HepG2 (cell line): ENCODE results near the gene PRPF38A. TPM values are rescaled to one million over a fixed set of nuclear protein-coding genes. Genes with fewer than 3 reads are reported as not detected.

Experiments used
- ATAC-seq: fragments of 200-7000 bp; cut with Tn5 transposase; 3 replicates; pipeline ENCODE4 v1.9.1; 2020; ENCODE audit warnings: mild to moderate bottlenecking, moderate library complexity
- BruUV-seq: library from RNA; stranded (reverse); fragments of 400-500 nt; replicated peaks from 2 replicates; lab custom pipeline; 2021; lab: Mats Ljungman, UMichigan
- CTCF ChIA-PET: fragments of 300-600 bp; formaldehyde crosslinking; extraction: SDS; loops from one replicate; lab custom pipeline; 2021; ENCODE audit warnings: low total read pairs, inconsistent platforms, low intra/inter-chr PET ratio; lab: Yijun Ruan, JAX
- POLR2A ChIA-PET: fragments of 350-600 bp; sonication (Branson Sonifier 250); formaldehyde crosslinking; loops from one replicate; lab custom pipeline; 2020; ENCODE audit warnings: antibody characterized with exemption, inconsistent platforms; lab: Yijun Ruan, JAX
- DNase-seq: peaks from one replicate; pipeline ENCODE4 v3.0.0-alpha.2; 2015; ENCODE audit warnings: low spot score
- FAIRE-seq: peaks from 3 replicates; lab custom pipeline; 2011; peaks lifted over from hg19 to GRCh38; lab: Jason Lieb, UNC
- H2AFZ ChIP-seq: one replicate; pipeline ENCODE4 v1.6.1; 2011; ENCODE audit warnings: low read length, inconsistent platforms
- H3K27ac ChIP-seq: fragments of 300-600 bp; 3 replicates; pipeline ENCODE4 v1.8.0; 2011; ENCODE audit warnings: mixed run types, mild to moderate bottlenecking, mixed read lengths, low read length, inconsistent platforms; ENCODE audit not compliant: insufficient read depth; ENCODE audit errors: extremely low read length
- H3K27me3 ChIP-seq, 2 experiments: fragments of 200-600 bp in 1 of 2; 2 replicates in 1 of 2; 3 replicates in 1 of 2; pipeline versions ENCODE4 v1.6.0 to v1.8.0; 2011; ENCODE audit warnings: low read length in 2 of 2, mild to moderate bottlenecking in 2 of 2, moderate library complexity in 2 of 2, inconsistent platforms in 1 of 2; ENCODE audit not compliant: insufficient read depth in 2 of 2, control insufficient read depth in 1 of 2
- H3K36me3 ChIP-seq, 2 experiments: fragments of 200-600 bp in 1 of 2; replicated peaks in 1 of 2; 2 replicates in 1 of 2; 3 replicates in 1 of 2; pipeline versions ENCODE4 v1.5.1 to v1.8.0; 2011; ENCODE audit warnings: low read length in 2 of 2, inconsistent platforms in 1 of 2; ENCODE audit not compliant: insufficient read depth in 2 of 2, control insufficient read depth in 1 of 2
- H3K4me1 ChIP-seq: 2 replicates; pipeline ENCODE4 v1.5.1; 2012; ENCODE audit warnings: low read length, inconsistent platforms; ENCODE audit not compliant: insufficient read depth
- H3K4me2 ChIP-seq: 2 replicates; pipeline ENCODE4 v1.6.0; 2011; ENCODE audit warnings: low read depth, low read length, inconsistent platforms
- H3K4me3 ChIP-seq, 3 experiments: fragments of 200-600 bp in 1 of 3; sonication (generic), shearing (Covaris generic) in 1 of 3; replicated peaks in 1 of 3; 2 replicates each; pipeline ENCODE4 v1.5.1; 2011 to 2016; ENCODE audit warnings: low read length in 3 of 3, inconsistent platforms in 2 of 3, low read depth in 2 of 3, mild to moderate bottlenecking in 2 of 3, control low read depth in 1 of 3, mixed read lengths in 1 of 3; ENCODE audit not compliant: insufficient read depth in 1 of 3
- H3K79me2 ChIP-seq: one replicate; pipeline ENCODE4 v1.6.1; 2011; ENCODE audit warnings: low read length, inconsistent platforms; ENCODE audit not compliant: insufficient read depth
- H3K9ac ChIP-seq: 2 replicates; pipeline ENCODE4 v1.6.0; 2011; ENCODE audit warnings: mild to moderate bottlenecking, low read depth, low read length, inconsistent platforms; ENCODE audit not compliant: insufficient read depth
- H3K9me3 ChIP-seq: 2 replicates; pipeline ENCODE4 v1.5.1; 2012; ENCODE audit warnings: mild to moderate bottlenecking, low read length
- H4K20me1 ChIP-seq: 2 replicates; pipeline ENCODE4 v1.6.0; 2011; ENCODE audit warnings: inconsistent platforms, mild to moderate bottlenecking, low read length, moderate library complexity; ENCODE audit not compliant: insufficient read depth
- ATF4 ChIP-seq, 2 experiments: fragments of 450-650 bp in 1 of 2; sonication (generic) in 1 of 2; formaldehyde crosslinking; IDR thresholded peaks; 2 replicates each; pipeline versions ENCODE4 v1.5.0 to v1.8.0; 2020 to 2022; ENCODE audit warnings: mild to moderate bottlenecking in 1 of 2, missing genetic modification reagents in 1 of 2
- CAMTA2 ChIP-seq: sonication (generic); formaldehyde crosslinking; IDR thresholded peaks from 2 replicates; pipeline ENCODE4 v1.4.0; 2020; ENCODE audit warnings: mild to moderate bottlenecking, missing genetic modification reagents, borderline replicate concordance
- CHD4 ChIP-seq: fragments of 200-600 bp; sonication (generic); IDR thresholded peaks from 2 replicates; pipeline ENCODE4 v1.7.0; 2017; ENCODE audit warnings: mild to moderate bottlenecking, low read length, borderline replicate concordance
- CREBL2 ChIP-seq: sonication (generic); formaldehyde crosslinking; IDR thresholded peaks from 2 replicates; pipeline ENCODE4 v1.8.1; 2023; ENCODE audit warnings: missing genetic modification reagents, mild to moderate bottlenecking, borderline replicate concordance
- RCOR2 ChIP-seq: IDR thresholded peaks from 2 replicates; pipeline ENCODE4 v1.6.1; 2016; ENCODE audit warnings: missing biosample characterization, missing genetic modification reagents
- RORA ChIP-seq: sonication (generic); formaldehyde crosslinking; IDR thresholded peaks from 2 replicates; pipeline ENCODE4 v1.5.0; 2020; ENCODE audit warnings: mild to moderate bottlenecking, missing genetic modification reagents, moderate library complexity
- SNRNP70 ChIP-seq: fragments of 200-400 bp; formaldehyde crosslinking; IDR thresholded peaks from 2 replicates; pipeline ENCODE4 v1.6.1; 2017; ENCODE audit warnings: mild to moderate bottlenecking, low read depth, low read length, moderate library complexity
- ZC3H13 ChIP-seq: sonication (generic); formaldehyde crosslinking; IDR thresholded peaks from 2 replicates; pipeline ENCODE4 v1.8.1; 2023; ENCODE audit warnings: mild to moderate bottlenecking, missing genetic modification reagents, moderate library complexity
- ZNF101 ChIP-seq: sonication (generic); formaldehyde crosslinking; IDR thresholded peaks from 2 replicates; pipeline ENCODE4 v1.4.0; 2020; ENCODE audit warnings: mild to moderate bottlenecking, low read depth, missing genetic modification reagents, borderline replicate concordance
- ZNF121 ChIP-seq: sonication (generic); formaldehyde crosslinking; IDR thresholded peaks from 2 replicates; pipeline ENCODE4 v1.5.0; 2020; ENCODE audit warnings: mild to moderate bottlenecking, missing genetic modification reagents
- ZNF33A ChIP-seq: sonication (generic); formaldehyde crosslinking; IDR thresholded peaks from 2 replicates; pipeline ENCODE4 v1.5.1; 2020; ENCODE audit warnings: missing genetic modification reagents, mild to moderate bottlenecking, moderate library complexity, borderline replicate concordance
- ZNF564 ChIP-seq: sonication (generic); formaldehyde crosslinking; IDR thresholded peaks from 2 replicates; pipeline ENCODE4 v1.8.1; 2023; ENCODE audit warnings: mild to moderate bottlenecking, missing genetic modification reagents
- ZNF709 ChIP-seq: sonication (generic); formaldehyde crosslinking; IDR thresholded peaks from 2 replicates; pipeline ENCODE4 v1.5.0; 2020; ENCODE audit warnings: mild to moderate bottlenecking, missing genetic modification reagents
- ZNF75D ChIP-seq: sonication (generic); formaldehyde crosslinking; IDR thresholded peaks from 2 replicates; pipeline ENCODE4 v1.8.1; 2023; ENCODE audit warnings: missing genetic modification reagents, mild to moderate bottlenecking, borderline replicate concordance
- ZNF790 ChIP-seq: sonication (generic); formaldehyde crosslinking; IDR thresholded peaks from 2 replicates; pipeline ENCODE4 v1.8.0; 2022; ENCODE audit warnings: missing genetic modification reagents, mild to moderate bottlenecking, borderline replicate concordance
- WGBS: methylation state at CpG from one replicate; pipeline ENCODE4 v1.1.6; 2017; ENCODE audit warnings: low lambda C conversion rate; 5-methylcytosine and 5-hydroxymethylcytosine counted together
- in situ Hi-C: cut with HindIII; loops from 2 replicates; pipeline ENCODE4 v1.10.0; 2017; ENCODE audit warnings: low pct_unique_long_range_greater_than_20kb; ENCODE audit not compliant: extremely low pct_ligation_motif_present
- intact Hi-C: fragments of 100-400 bp; cut with micrococcal nuclease; formaldehyde crosslinking; loops from one replicate; pipeline ENCODE4 v1.10.0; 2022; ENCODE audit not compliant: unreplicated experiment
- polyA plus RNA-seq, 8 experiments: library from polyadenylated mRNA; depleted of rRNA in 3 of 8; stranded (reverse) in 7 of 8; unstranded in 1 of 8; fragments of >200 nt; fragmentation: Illumina TruSeq in 4 of 8; extraction: Trizol in 4 of 8; gene quantifications; 2 replicates each; pipeline versions ENCODE4 v1.2.1 to v1.2.3, GENCODE V29; 2011 to 2016; ENCODE audit warnings: low read depth in 4 of 8, missing spikeins in 1 of 8, mixed read lengths in 1 of 8; ENCODE audit not compliant: insufficient read depth in 1 of 8
- total RNA-seq, 5 experiments: library from RNA; depleted of rRNA; stranded (reverse); fragments of >200 nt; fragmentation: Illumina TruSeq; extraction: Trizol; gene quantifications; 2 replicates each; pipeline ENCODE4 v1.2.3, GENCODE V29; 2016; ENCODE audit warnings: low read depth in 1 of 5

PRPF38A gene
- total and polyA plus RNA-seq, 2 of the 13 experiments (the other 11 are each of a cell fraction or from before 2014, with no cell fraction given), result 18.3 to 45.5 TPM

- FAIRE-seq (no peak), ATAC-seq (no peak)
- no TSS peak for BruUV-seq
- H3K4me3 ChIP-seq, result no peak overlapping the region
- H3K79me2 ChIP-seq, result no peaks in the 10 kb centered on the region
- H3K4me1 ChIP-seq, result no peaks in the 10 kb centered on the region
- no peak overlapping the region for H3K9ac ChIP-seq
- TF ChIP-seq SNRNP70 (no peak), RCOR2 (CRISPR knock-in tag) (no peak), ZC3H13 (CRISPR knock-in tag) (no peak), CAMTA2 (CRISPR knock-in tag) (no peak), ZNF790 (no peak), ZNF121 (no peak), ZNF564 (CRISPR knock-in tag) (no peak), ZNF101 (CRISPR knock-in tag) (no peak), ZNF33A (CRISPR knock-in tag) (no peak), CREBL2 (CRISPR knock-in tag) (no peak), RORA (no peak), ZNF75D (CRISPR knock-in tag) (no peak), ZNF709 (CRISPR knock-in tag) (no peak), CHD4 (no peak), ATF4 (CRISPR knock-in tag; IDR thresholded peaks at IDR 0.05) (no peak)
- TF ChIP-seq, all 625 proteins: peak for 0
- DNase-seq, result no peak
- Histone ChIP-seq H3K9me3 (no peaks in the 10 kb centered on the region), H3K4me2 (no peak overlapping the region), H2AFZ (no peak overlapping the region), H3K27me3 (no peaks in the 10 kb centered on the region), H4K20me1 (no peaks in the 10 kb centered on the region), H3K27ac (no peak overlapping the region), H3K36me3 (peaks cover 1 to 22% of the 10 kb centered on the region in 2 experiments; a peak in 2 of 5 replicates)
- intact Hi-C loops, result no loop called here
- POLR2A ChIA-PET, result no interaction called here
- in situ Hi-C loops, result no loop called here
- 97% methylated on average over 2 of the region's 2 CpGs for whole genome bisulfite sequencing
- CTCF ChIA-PET, result no interaction called here
These were observed 51.3 kb downstream of the PRPF38A start for GRCh38 chr1:52455686-52456085.
